ENCODE measurements around the gene CD46. TPM values are rescaled to one million over a fixed set of nuclear protein-coding genes. Genes with fewer than 3 reads are reported as not detected.

Gene CD46
- total and polyA plus RNA-seq, 8 donors: 208 to 342 (median 264) TPM

DNA sequence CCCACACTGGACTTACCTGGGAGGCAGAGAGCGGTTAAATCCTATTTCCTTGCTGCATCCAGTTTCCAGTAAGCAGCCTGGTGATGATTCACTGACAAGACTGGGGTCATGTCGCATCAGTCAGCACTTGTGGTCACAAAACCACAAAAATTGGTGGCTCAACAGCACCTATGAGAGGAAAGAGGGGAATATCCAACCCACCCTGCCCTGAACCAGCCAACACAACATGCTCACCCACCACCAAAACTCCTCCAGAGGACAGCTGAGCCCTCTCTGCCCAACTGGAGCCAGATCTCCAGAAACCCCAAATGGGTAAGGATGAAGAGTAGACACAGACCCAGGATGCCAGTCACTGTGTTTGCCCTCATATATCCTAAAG lies 64.0 kb downstream of the CD46 start:
- Histone ChIP-seq H3K4me1 (peaks cover 11 to 97% of the 10 kb centered on the region in 2 donors), H3K27ac (peak overlapping the region in 1 of 2 donors; percentile 66), H3K36me3 (peaks cover 0 to 78% of the 10 kb centered on the region in 2 donors), H3K9me3 (no peaks in the 10 kb centered on the region), H3K27me3 (no peaks in the 10 kb centered on the region), H3K4me3 (no peak overlapping the region)
- intact Hi-C loops (cut with DNase I): no loop called here
- TF ChIP-seq, protein P1, sequence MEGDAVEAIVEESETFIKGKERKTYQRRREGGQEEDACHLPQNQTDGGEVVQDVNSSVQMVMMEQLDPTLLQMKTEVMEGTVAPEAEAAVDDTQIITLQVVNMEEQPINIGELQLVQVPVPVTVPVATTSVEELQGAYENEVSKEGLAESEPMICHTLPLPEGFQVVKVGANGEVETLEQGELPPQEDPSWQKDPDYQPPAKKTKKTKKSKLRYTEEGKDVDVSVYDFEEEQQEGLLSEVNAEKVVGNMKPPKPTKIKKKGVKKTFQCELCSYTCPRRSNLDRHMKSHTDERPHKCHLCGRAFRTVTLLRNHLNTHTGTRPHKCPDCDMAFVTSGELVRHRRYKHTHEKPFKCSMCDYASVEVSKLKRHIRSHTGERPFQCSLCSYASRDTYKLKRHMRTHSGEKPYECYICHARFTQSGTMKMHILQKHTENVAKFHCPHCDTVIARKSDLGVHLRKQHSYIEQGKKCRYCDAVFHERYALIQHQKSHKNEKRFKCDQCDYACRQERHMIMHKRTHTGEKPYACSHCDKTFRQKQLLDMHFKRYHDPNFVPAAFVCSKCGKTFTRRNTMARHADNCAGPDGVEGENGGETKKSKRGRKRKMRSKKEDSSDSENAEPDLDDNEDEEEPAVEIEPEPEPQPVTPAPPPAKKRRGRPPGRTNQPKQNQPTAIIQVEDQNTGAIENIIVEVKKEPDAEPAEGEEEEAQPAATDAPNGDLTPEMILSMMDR (IDR thresholded peaks at IDR 0.05): no peak
- DNase-seq (no peak), ATAC-seq (no peak)

DNA sequence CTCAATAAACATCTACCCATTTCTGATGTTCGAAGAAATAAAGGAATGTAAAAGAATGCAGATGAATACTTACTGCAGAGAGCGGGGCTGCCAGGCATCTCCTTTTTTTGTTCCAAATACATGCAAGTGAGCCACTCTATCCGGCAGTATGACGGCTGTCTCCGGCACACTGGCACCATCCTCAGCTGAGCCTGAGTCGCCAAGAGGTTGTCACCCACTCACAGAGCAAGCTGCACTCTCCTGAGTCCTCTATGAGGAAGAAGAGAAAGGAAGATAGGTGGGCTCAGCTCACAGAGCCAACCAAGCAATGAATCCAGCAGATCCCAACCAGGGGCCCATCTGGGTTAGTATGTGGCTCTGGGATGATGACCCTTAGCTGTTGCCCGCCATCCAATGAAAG lies 65.3 kb downstream of the CD46 start:
- Histone ChIP-seq H3K4me1 (peaks cover 19 to 97% of the 10 kb centered on the region in 2 donors), H3K27me3 (no peaks in the 10 kb centered on the region), H3K36me3 (peaks cover 0 to 73% of the 10 kb centered on the region in 2 donors), H3K9me3 (no peaks in the 10 kb centered on the region), H3K4me3 (no peak overlapping the region), H3K27ac (peak overlapping the region in 1 of 2 donors; percentile 10)
- ATAC-seq (no peak), DNase-seq (no peak)
- intact Hi-C loops (cut with DNase I): no loop called here
- TF ChIP-seq, protein P1 (IDR thresholded peaks at IDR 0.05): no peak

GRCh38 chr1:207817778-207818751 lies 66.2 kb downstream of the CD46 start:
- H3K36me3 ChIP-seq: peaks cover 0 to 66% of the 10 kb centered on the region in 2 donors

GRCh38 chr1:207818971-207819451 lies 67.2 kb downstream of the CD46 start:
- TF ChIP-seq, protein P1 (IDR thresholded peaks at IDR 0.05): no peak
- Histone ChIP-seq H3K27me3 (no peaks in the 10 kb centered on the region), H3K27ac (peak overlapping the region in 1 of 2 donors; percentile 70), H3K4me1 (peaks cover 21 to 97% of the 10 kb centered on the region in 2 donors), H3K9me3 (no peaks in the 10 kb centered on the region), H3K4me3 (no peak overlapping the region), H3K36me3 (peaks cover 0 to 56% of the 10 kb centered on the region in 2 donors)
- intact Hi-C loops (cut with DNase I): no loop called here
- ATAC-seq: no peak
- no peak for DNase-seq

More at GRCh38 chr1:207817778-207818751, 66.2 kb downstream of the CD46 start:
- Histone ChIP-seq H3K27me3 (no peaks in the 10 kb centered on the region), H3K27ac (peak overlapping the region in 1 of 2 donors; percentile 70), H3K9me3 (no peaks in the 10 kb centered on the region), H3K4me3 (no peak overlapping the region), H3K4me1 (peaks cover 21 to 97% of the 10 kb centered on the region in 2 donors)
- ATAC-seq: no peak
- DNase-seq: no peak
- intact Hi-C loops (cut with DNase I): no loop called here
- TF ChIP-seq, protein P1 (IDR thresholded peaks at IDR 0.05): no peak
